Panc1 (cell line): ENCODE data around the gene AP5Z1. TPM values are rescaled to one million over a fixed set of nuclear protein-coding genes. Genes with fewer than 3 reads are reported as not detected.
A peak's percentile ranks its signal among the peaks of the same experiment; 100 is the strongest.

ENCODE experiments used
- ATAC-seq: fragments of 200-7000 bp; cut with Tn5 transposase; 2 replicates; pipeline ENCODE4 v1.9.1; 2020; ENCODE audit warnings: mild to moderate bottlenecking, moderate library complexity
- BruUV-seq: library from RNA; stranded (reverse); fragments of 400-500 nt; replicated peaks from 2 replicates; lab custom pipeline; 2021; lab: Mats Ljungman, UMichigan
- CTCF ChIA-PET: fragments of 300-600 bp; sonication (Branson Sonifier 250); formaldehyde crosslinking; loops from one replicate; lab custom pipeline; 2022; ENCODE audit warnings: antibody characterized with exemption; lab: Charles Lee
- POLR2A ChIA-PET: fragments of 300-600 bp; sonication (Branson Sonifier 250); formaldehyde crosslinking; loops from one replicate; lab custom pipeline; 2022; ENCODE audit warnings: antibody characterized with exemption; lab: Charles Lee
- DNase-seq: peaks from one replicate; pipeline ENCODE4 v3.0.0-alpha.2; 2010; ENCODE audit warnings: low read depth, low spot score
- H3K27ac ChIP-seq: 2 replicates; pipeline ENCODE4 v1.5.1; 2011; ENCODE audit warnings: mild to moderate bottlenecking, low read length, inconsistent platforms
- H3K27me3 ChIP-seq: fragments of 200-500 bp; sonication (Bioruptor generic); 2 replicates; pipeline ENCODE4 v1.6.0; 2014; ENCODE audit warnings: low read length, inconsistent platforms; ENCODE audit not compliant: control insufficient read depth, insufficient read depth
- H3K36me3 ChIP-seq: fragments of 200-500 bp; sonication (Bioruptor generic); 2 replicates; pipeline ENCODE4 v1.5.1; 2014; ENCODE audit warnings: inconsistent platforms, mild to moderate bottlenecking, low read length, moderate library complexity; ENCODE audit not compliant: control insufficient read depth, insufficient read depth
- H3K4me1 ChIP-seq: 2 replicates; pipeline ENCODE4 v1.5.1; 2011; ENCODE audit warnings: inconsistent platforms, mild to moderate bottlenecking, low read length, moderate library complexity; ENCODE audit not compliant: control insufficient read depth, insufficient read depth
- H3K4me3 ChIP-seq, 2 experiments: 2 replicates each; pipeline ENCODE4 v1.5.1; 2011 to 2012; ENCODE audit warnings: low read depth in 2 of 2, low read length in 2 of 2, mild to moderate bottlenecking in 2 of 2, inconsistent platforms in 1 of 2, moderate library complexity in 1 of 2
- H3K9me3 ChIP-seq: fragments of 200-500 bp; sonication (Bioruptor generic); 2 replicates; pipeline ENCODE4 v1.5.1; 2014; ENCODE audit warnings: low read depth, mild to moderate bottlenecking, inconsistent platforms, low read length, moderate library complexity; ENCODE audit not compliant: control insufficient read depth, insufficient read depth
- CTCF ChIP-seq: fragments of 450-650 bp; IDR thresholded peaks from 2 replicates; pipeline ENCODE4 v1.5.1; 2017; ENCODE audit warnings: mild to moderate bottlenecking
- POLR2AphosphoS5 ChIP-seq: IDR thresholded peaks from 2 replicates; pipeline ENCODE4 v1.6.1; 2012; ENCODE audit warnings: mild to moderate bottlenecking, low read depth, low read length, moderate library complexity
- REST ChIP-seq, 2 experiments: IDR thresholded peaks; 2 replicates each; pipeline ENCODE4 v1.6.1; 2011 to 2012; ENCODE audit warnings: low read depth in 2 of 2, control low read depth in 1 of 2, low read length in 1 of 2, mild to moderate bottlenecking in 1 of 2, moderate library complexity in 1 of 2; ENCODE audit not compliant: insufficient read depth in 1 of 2
- SIN3A ChIP-seq: IDR thresholded peaks from 2 replicates; pipeline ENCODE4 v1.6.1; 2012; ENCODE audit warnings: low read depth, mild to moderate bottlenecking, low read length, moderate library complexity, borderline replicate concordance; ENCODE audit not compliant: insufficient read depth
- TCF7L2 ChIP-seq: IDR thresholded peaks from 2 replicates; pipeline ENCODE4 v1.6.1; 2011; ENCODE audit warnings: mild to moderate bottlenecking, low read depth, low read length, inconsistent platforms
- in situ Hi-C: cut with HindIII; loops from 2 replicates; pipeline ENCODE4 v1.10.0; 2016; ENCODE audit warnings: low sequenced_read_pairs, low pct_unique_long_range_greater_than_20kb
- intact Hi-C: fragments of 100-400 bp; cut with micrococcal nuclease; formaldehyde crosslinking; loops from one replicate; pipeline ENCODE4 v1.10.0; 2022; ENCODE audit not compliant: unreplicated experiment
- total RNA-seq: library from RNA; stranded (reverse); gene quantifications from one replicate; pipeline ENCODE4 v1.2.1, GENCODE V29; 2021; ENCODE audit not compliant: unreplicated experiment

Gene AP5Z1
- total RNA-seq, 1 experiment from 2014 or later = 100.0 TPM

GRCh38 chr7:4823441-4824119 is 48.2 kb downstream of the AP5Z1 start:
- ChIA-PET CTCF (interaction anchor here (0.5 kb wide), 1 partner anchor 31 kb away, joined by 6 read pairs; no protein-coding TSS in a partner anchor), POLR2A (interaction anchor here (0.5 kb wide), 1 partner anchor 548 kb away, joined by 7 read pairs; no protein-coding TSS in a partner anchor)
- DNase-seq (no peak), ATAC-seq (0 out of 2 replicates have a peak, but pooled peaks have one; percentile 23)
- TF ChIP-seq CTCF (no peak), REST (IDR thresholded peaks at IDR 0.05; ENCODE audit: insufficient read depth in 1 of 2, low read depth in 2 of 2, low read length in 1 of 2) (no peak), POLR2AphosphoS5 (no peak), TCF7L2 (no peak), SIN3A (no peak)
- Histone ChIP-seq H3K4me1 (no peaks in the 10 kb centered on the region), H3K27me3 (no peaks in the 10 kb centered on the region), H3K9me3 (no peaks in the 10 kb centered on the region), H3K36me3 (no peaks in the 10 kb centered on the region), H3K4me3 (no peak overlapping the region), H3K27ac (no peak overlapping the region)
- BruUV-seq = no TSS peak
- in situ Hi-C loops = no loop called here
- intact Hi-C loops = no loop called here

DNA sequence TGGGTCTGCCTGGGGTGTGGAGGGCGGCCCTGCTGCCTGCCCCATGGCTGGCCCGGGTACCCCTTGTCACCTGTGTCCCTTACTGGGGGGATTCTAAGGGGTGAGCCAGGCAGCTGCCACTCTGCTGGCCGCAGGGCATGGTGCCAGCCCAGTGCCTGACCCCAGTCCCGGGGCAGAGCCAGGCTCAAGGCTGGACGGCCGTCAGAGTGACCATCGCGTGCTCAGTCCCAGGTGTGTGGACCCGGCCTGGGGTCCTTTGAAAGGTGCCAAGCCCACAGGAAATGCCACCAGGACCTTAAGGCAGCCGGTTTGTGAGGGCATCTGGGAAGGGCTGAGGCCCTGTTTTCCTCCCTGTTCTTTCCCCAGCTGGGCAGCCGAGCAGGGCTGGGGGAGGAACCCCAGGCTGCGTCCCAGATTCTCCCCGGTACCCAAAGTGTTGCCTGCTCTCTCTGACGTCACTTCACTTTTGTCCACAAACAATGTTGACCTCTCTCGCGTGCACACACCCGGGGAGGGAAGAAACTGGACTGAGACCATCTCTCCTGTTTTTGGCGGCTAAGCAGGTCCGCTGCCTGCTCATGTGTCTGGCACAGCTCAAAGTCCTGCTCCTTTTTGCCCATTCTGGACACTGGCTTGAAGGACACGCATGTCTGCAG is 48.8 kb downstream of the AP5Z1 start:
- ATAC-seq (no peak), DNase-seq (no peak)
- Histone ChIP-seq H3K36me3 (no peaks in the 10 kb centered on the region), H3K4me3 (no peak overlapping the region), H3K27me3 (no peaks in the 10 kb centered on the region), H3K9me3 (no peaks in the 10 kb centered on the region), H3K27ac (no peak overlapping the region), H3K4me1 (no peaks in the 10 kb centered on the region)
- in situ Hi-C loops = no loop called here
- intact Hi-C loops = no loop called here
- no TSS peak for BruUV-seq
- ChIA-PET POLR2A (no interaction called here), CTCF (interaction anchor here (0.5 kb wide), 1 partner anchor 8 kb away, joined by 8 read pairs; no protein-coding TSS in a partner anchor)
- TF ChIP-seq REST (IDR thresholded peaks at IDR 0.05; ENCODE audit: insufficient read depth in 1 of 2, low read depth in 2 of 2, low read length in 1 of 2) (no peak), TCF7L2 (no peak), POLR2AphosphoS5 (no peak), SIN3A (no peak), CTCF (no peak)
